Body of pancreas (tissue), 4 donors: ENCODE data around the gene CLSTN2. TPM values are rescaled to one million over a fixed set of nuclear protein-coding genes. Genes with fewer than 3 reads are reported as not detected.
A peak's percentile ranks its signal among the peaks of the same experiment; 100 is the strongest.

Experiments used
- ATAC-seq: fragments of 150-250 bp; one replicate; pipeline ENCODE4 v1.9.1; 2016
- DNase-seq, 4 donors: peaks; one replicate each; pipeline ENCODE4 v3.0.0-alpha.2; 2019
- H3K27ac ChIP-seq, 4 donors: fragments of 200-600 bp; sonication (generic); 1 replicate in 3 of 4; 2 replicates in 1 of 4; pipeline versions ENCODE4 v1.5.1 to v1.6.1; 2016 to 2019; ENCODE audit warnings: mild to moderate bottlenecking in 1 of 4, mixed read lengths in 1 of 4, moderate library complexity in 1 of 4
- H3K27me3 ChIP-seq, 2 donors: fragments of 200-600 bp; sonication (generic); one replicate each; pipeline ENCODE4 v1.6.0; 2016; ENCODE audit warnings: mild to moderate bottlenecking in 1 of 2
- H3K36me3 ChIP-seq, 2 donors: fragments of 200-600 bp; sonication (generic); replicated peaks in 1 of 2; 2 replicates each; pipeline ENCODE4 v1.5.1; 2016; ENCODE audit warnings: low read depth in 2 of 2; ENCODE audit not compliant: insufficient read depth in 1 of 2
- H3K4me1 ChIP-seq: fragments of 200-600 bp; sonication (generic); one replicate; pipeline ENCODE4 v1.6.0; 2016
- H3K4me3 ChIP-seq, 2 donors: fragments of 200-600 bp; sonication (generic); 1 replicate in 1 of 2; 2 replicates in 1 of 2; pipeline ENCODE4 v1.5.1; 2016 to 2019
- H3K9me3 ChIP-seq, 3 donors: fragments of 200-600 bp; sonication (generic); 1 replicate in 2 of 3; 2 replicates in 1 of 3; pipeline ENCODE4 v1.5.1; 2016
- POLR2A ChIP-seq, 3 donors: fragments of 450-650 bp; IDR thresholded peaks; one replicate each; pipeline ENCODE4 v1.6.1; 2016; ENCODE audit warnings: antibody characterized with exemption in 3 of 3, mild to moderate bottlenecking in 2 of 3
- WGBS, 2 donors: methylation state at CpG; one replicate each; pipeline ENCODE4 v1.1.5; 2017; 5-methylcytosine and 5-hydroxymethylcytosine counted together
- intact Hi-C: fragments of 100-400 bp; cut with DNase I; formaldehyde crosslinking; loops from one replicate; pipeline ENCODE4 v1.15.1; 2023
- total RNA-seq, 2 donors: library from RNA; depleted of rRNA; stranded (reverse); fragments of >200 nt; gene quantifications; one replicate each; pipeline ENCODE4 v1.1.0, GENCODE V29; 2016
- TF ChIP-seq, protein P1 (sequence below), 7 experiments: fragments of 450-650 bp in 4 of 7; fragments of 200-600 bp in 3 of 7; sonication (generic) in 3 of 7; IDR thresholded peaks; one replicate each; pipeline ENCODE4 v1.5.1; 2016 to 2019; ENCODE audit warnings: antibody characterized with exemption in 7 of 7

CLSTN2 gene
- total RNA-seq, 2 donors from 2014 or later, result 14.5 to 14.8 TPM

DNA sequence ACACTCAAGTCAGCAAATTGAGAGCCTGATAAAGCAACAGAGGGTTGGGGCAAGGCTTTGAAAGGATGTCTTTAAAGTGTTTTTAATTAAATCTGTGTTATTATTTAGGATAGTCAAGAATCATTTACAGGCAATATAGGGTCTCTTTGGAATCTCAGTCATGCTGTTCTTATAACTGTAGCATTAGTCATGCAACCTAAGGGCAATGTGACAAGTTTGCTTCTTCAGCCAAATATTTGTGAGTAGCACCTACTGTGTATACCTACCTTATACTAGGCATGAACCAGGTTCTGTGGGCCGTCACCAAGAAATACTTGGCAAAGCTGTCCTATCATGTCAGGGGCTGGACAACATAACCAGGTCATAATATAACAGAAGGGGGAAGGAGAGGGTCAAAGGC is 558.3 kb downstream of the CLSTN2 start:
- 65 to 67% methylated on average over 1 of the region's 1 CpG for WGBS, 2 donors
- ATAC-seq (no peak), DNase-seq (no peak)
- no peak for TF ChIP-seq POLR2A (IDR thresholded peaks at IDR 0.05)
- TF ChIP-seq, protein P1, sequence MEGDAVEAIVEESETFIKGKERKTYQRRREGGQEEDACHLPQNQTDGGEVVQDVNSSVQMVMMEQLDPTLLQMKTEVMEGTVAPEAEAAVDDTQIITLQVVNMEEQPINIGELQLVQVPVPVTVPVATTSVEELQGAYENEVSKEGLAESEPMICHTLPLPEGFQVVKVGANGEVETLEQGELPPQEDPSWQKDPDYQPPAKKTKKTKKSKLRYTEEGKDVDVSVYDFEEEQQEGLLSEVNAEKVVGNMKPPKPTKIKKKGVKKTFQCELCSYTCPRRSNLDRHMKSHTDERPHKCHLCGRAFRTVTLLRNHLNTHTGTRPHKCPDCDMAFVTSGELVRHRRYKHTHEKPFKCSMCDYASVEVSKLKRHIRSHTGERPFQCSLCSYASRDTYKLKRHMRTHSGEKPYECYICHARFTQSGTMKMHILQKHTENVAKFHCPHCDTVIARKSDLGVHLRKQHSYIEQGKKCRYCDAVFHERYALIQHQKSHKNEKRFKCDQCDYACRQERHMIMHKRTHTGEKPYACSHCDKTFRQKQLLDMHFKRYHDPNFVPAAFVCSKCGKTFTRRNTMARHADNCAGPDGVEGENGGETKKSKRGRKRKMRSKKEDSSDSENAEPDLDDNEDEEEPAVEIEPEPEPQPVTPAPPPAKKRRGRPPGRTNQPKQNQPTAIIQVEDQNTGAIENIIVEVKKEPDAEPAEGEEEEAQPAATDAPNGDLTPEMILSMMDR (IDR thresholded peaks at IDR 0.05), result no peak
- no peaks in the 10 kb centered on the region for H3K36me3 ChIP-seq
- H3K4me1 ChIP-seq, result no peaks in the 10 kb centered on the region
- no peaks in the 10 kb centered on the region for H3K27me3 ChIP-seq
- intact Hi-C loops, result no loop called here
- H3K4me3 ChIP-seq, result no peak overlapping the region
- no peaks in the 10 kb centered on the region for H3K9me3 ChIP-seq
- no peak overlapping the region for H3K27ac ChIP-seq

DNA sequence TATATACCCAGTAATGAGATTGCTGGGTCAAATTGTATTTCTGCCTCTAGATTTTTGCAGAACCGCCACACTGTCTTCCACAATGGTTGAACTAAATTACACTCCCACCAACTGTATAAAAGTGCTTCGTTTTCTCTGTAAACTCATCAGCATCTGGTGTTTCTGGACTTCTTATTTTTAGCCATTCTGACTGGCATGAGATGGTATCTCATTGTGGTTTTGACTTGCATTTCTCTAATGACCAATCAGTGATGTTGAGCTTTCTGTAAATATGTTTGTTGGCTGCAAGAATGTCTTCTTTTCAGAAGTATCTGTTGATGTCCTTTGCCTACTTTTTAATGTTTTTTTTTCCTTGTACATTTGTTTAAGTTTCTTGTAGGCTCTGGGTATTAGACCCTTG is 560.0 kb downstream of the CLSTN2 start:
- DNase-seq, result no peak
- H3K36me3 ChIP-seq, result no peaks in the 10 kb centered on the region
- H3K27me3 ChIP-seq, result no peaks in the 10 kb centered on the region
- ATAC-seq, result no peak
- H3K9me3 ChIP-seq, result no peaks in the 10 kb centered on the region
- H3K27ac ChIP-seq, result no peak overlapping the region
- 57 to 71% methylated on average over 2 of the region's 2 CpGs for WGBS, 2 donors
- TF ChIP-seq, protein P1 (IDR thresholded peaks at IDR 0.05), result no peak
- no peak for TF ChIP-seq POLR2A (IDR thresholded peaks at IDR 0.05)
- no peak overlapping the region for H3K4me3 ChIP-seq
- intact Hi-C loops, result no loop called here
- H3K4me1 ChIP-seq, result no peaks in the 10 kb centered on the region

DNA sequence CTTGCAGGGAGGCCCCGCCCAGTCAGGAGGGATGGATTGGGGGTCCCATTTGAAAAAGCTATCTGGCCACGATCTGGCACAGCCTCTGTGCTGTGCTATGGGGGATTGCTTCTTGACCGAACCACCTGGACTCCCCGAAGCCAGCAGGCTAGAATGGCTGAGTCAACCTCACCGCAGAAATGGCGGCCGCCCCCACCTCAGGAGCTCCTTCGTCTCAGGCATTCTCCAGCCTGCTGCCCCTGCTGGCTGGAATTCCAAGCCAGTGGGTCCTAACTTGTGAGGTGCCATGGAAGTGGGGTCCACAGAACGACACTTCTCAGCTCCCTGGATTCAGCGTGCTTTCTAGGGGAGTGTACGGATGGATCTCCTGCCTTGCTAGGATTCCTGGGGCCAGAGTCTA is 562.3 kb downstream of the CLSTN2 start:
- ATAC-seq (no peak), DNase-seq (no peak)
- Histone ChIP-seq H3K27ac (no peak overlapping the region), H3K4me1 (peaks cover 10% of the 10 kb centered on the region), H3K9me3 (no peaks in the 10 kb centered on the region), H3K27me3 (no peaks in the 10 kb centered on the region), H3K4me3 (no peak overlapping the region), H3K36me3 (no peaks in the 10 kb centered on the region)
- TF ChIP-seq POLR2A (IDR thresholded peaks at IDR 0.05), result no peak
- TF ChIP-seq, protein P1 (IDR thresholded peaks at IDR 0.05), result no peak
- intact Hi-C loops, result no loop called here
- WGBS, 2 donors, result 75 to 83% methylated on average over 4 to 11 of the region's 11 CpGs

DNA sequence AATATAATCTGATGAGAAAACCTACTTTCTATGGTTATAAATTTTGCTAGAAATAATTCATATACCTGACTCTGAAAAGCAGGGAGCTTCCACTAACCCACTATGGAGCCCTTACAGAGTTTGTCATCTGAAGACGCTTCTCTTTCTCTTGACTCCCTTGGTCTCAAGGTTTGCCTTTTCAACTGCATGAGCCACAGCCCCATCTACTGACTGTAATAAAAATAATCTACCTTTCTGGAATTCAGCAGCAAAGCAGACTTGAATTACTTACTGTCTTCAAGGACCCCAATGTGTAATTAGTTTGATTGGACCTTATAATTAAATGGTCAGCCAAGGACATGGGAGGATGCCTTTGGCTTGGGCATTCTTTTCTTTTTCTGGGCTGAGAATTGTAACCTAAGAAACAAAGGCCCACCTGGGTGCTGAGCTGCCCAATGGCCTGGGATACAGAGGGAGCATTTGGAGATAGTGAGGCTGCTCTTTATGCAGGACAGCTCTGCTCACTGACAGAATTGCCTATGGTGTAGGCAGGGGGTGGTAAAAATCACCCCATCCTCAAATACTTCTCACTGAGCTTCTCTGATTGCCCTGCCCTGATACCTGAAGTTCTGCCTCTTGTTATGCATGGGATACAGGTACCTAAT is 564.3 kb downstream of the CLSTN2 start:
- Histone ChIP-seq H3K27ac (no peak overlapping the region), H3K27me3 (no peaks in the 10 kb centered on the region), H3K9me3 (no peaks in the 10 kb centered on the region), H3K36me3 (no peaks in the 10 kb centered on the region), H3K4me1 (peaks cover 10% of the 10 kb centered on the region), H3K4me3 (no peak overlapping the region)
- DNase-seq (peak in 1 of 4 donors; percentile 12), ATAC-seq (no peak)
- 10 to 16% methylated on average over 1 of the region's 1 CpG for WGBS, 2 donors
- TF ChIP-seq, protein P1 (IDR thresholded peaks at IDR 0.05), result peak in 6 of 7 experiments; percentile 13 to 63 (median 58)
- no peak for TF ChIP-seq POLR2A (IDR thresholded peaks at IDR 0.05)
- intact Hi-C loops, result no loop called here

DNA sequence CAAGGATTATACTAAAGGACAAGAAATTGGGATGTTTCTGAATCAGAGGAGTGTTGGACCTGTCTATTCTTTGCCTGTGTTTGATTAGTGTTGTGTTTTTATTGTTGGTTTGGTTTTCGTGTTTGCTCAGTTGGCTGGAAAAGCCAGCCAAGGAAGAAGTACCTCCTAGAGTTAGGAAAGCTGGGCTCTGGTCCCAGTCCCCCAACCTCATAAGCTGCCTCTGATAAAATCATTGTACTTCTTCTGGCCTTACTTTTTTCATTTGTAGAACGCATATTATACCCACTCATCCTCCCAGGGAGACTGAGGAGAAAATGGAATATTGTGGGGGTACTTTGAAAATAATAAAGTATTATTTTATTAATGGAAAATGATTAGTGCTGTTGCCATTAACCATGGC is 565.5 kb downstream of the CLSTN2 start:
- intact Hi-C loops, result no loop called here
- 57 to 62% methylated on average over 2 of the region's 2 CpGs for WGBS, 2 donors
- Histone ChIP-seq H3K36me3 (no peaks in the 10 kb centered on the region), H3K27me3 (no peaks in the 10 kb centered on the region), H3K4me1 (peaks cover 18% of the 10 kb centered on the region), H3K4me3 (no peak overlapping the region), H3K27ac (peak overlapping the region in 2 of 4 donors; percentile 41 to 72), H3K9me3 (no peaks in the 10 kb centered on the region)
- no peak for ATAC-seq
- TF ChIP-seq POLR2A (IDR thresholded peaks at IDR 0.05), result no peak
- TF ChIP-seq, protein P1 (IDR thresholded peaks at IDR 0.05), result no peak
- DNase-seq, result no peak
